Erythroblast (primary cell): ENCODE data around the gene IRS2.

Experiments used
- GATA1 ChIP-seq: IDR thresholded peaks from 2 replicates; pipeline ENCODE4 v1.6.1; 2011; ENCODE audit warnings: low read depth, mild to moderate bottlenecking, control low read depth, low read length, moderate library complexity
- POLR2A ChIP-seq: IDR thresholded peaks from 2 replicates; pipeline ENCODE4 v1.6.1; 2011; ENCODE audit warnings: mild to moderate bottlenecking, low read length

- TF ChIP-seq POLR2A (no peak), GATA1 (no peak)
Measured at GRCh38 chr13:109769921-109770320, 16.5 kb downstream of the IRS2 start.
